ENCODE results near the gene TEX22. TPM values are rescaled to one million over a fixed set of nuclear protein-coding genes. Genes with fewer than 3 reads are reported as not detected.

The TEX22 gene
- total RNA-seq, 1 experiment from 2014 or later: 0.67 TPM

DNA sequence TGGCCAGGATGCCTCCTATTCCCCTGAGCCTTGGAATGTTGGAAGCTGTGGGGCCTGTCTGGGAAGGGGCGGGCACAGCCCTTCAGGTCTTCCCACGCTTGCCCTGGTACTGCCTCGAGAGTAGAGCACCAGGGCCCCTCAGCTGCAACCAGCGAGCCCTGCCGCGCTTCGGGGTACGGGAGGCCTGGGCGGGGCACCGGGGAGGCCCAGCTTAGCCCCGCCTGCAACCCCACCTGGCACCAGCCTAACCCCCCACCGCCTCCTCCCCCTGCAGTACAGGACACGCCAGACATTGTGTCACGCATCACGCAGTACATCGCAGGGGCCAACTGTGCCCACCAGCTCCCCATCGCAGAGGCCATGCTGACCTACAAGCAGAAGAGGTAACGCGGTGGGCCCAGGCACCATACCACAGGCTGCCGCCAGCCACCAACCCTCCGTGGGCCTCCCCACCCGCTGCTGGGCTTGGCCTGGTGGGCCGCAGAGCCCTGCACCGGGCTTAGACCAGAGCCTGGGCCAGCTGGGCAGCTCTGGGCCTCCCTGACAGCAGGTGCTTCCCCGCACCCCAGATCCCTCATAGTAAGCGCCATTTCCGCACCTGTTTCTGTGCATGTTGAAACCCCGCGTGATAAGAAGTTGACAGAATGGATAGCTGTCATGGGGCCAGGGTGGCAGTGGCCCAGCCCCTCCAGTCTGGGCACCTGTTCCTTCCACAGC, 13.6 kb upstream of the TEX22 start:
- Histone ChIP-seq H4K20me1 (ENCODE audit: insufficient read depth, low read depth, low read length) (0 out of 2 replicates have a peak, but pooled peaks cover 9% of the 10 kb centered on the region), H3K79me2 (ENCODE audit: low read length) (no peaks in the 10 kb centered on the region), H3K4me3 (ENCODE audit: low read length) (no peak overlapping the region)

DNA sequence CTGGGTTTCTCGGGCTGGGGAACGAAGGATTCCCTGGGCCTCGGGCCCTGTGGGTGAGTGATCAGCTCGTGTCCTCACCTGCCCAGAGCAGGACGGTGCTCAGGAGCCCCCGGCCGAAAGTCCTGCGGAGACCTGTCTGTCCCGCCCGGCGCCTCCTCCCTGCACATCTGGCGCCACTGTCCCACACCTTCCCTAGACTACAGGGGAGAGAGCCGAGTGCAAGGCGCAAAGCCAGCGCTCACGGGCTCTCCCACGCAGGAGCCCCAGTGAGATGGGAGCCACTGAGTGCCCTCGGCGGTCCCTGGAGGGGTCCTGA, 13.1 kb upstream of the TEX22 start:
- H3K4me3 ChIP-seq (ENCODE audit: low read length): no peak overlapping the region
- no peaks in the 10 kb centered on the region for H3K9me2 ChIP-seq (replicated peaks; ENCODE audit: insufficient read depth, low read length)
- H3K9ac ChIP-seq (ENCODE audit: low read length): no peak overlapping the region
- no peaks in the 10 kb centered on the region for H3K27me3 ChIP-seq (ENCODE audit: low read length)
- H3K9me3 ChIP-seq (ENCODE audit: low read length): no peaks in the 10 kb centered on the region
- no peak overlapping the region for H3K4me2 ChIP-seq (ENCODE audit: low read depth, low read length, poor library complexity, severe bottlenecking)
- H2AFZ ChIP-seq (ENCODE audit: low read length): no peak overlapping the region
- H3K4me1 ChIP-seq (ENCODE audit: low read length): 0 out of 2 replicates have a peak, but pooled peaks cover 2% of the 10 kb centered on the region
- no peaks in the 10 kb centered on the region for H3K36me3 ChIP-seq (ENCODE audit: insufficient read depth, low read length)
- H3K27ac ChIP-seq (ENCODE audit: low read length): no peak overlapping the region
- H4K20me1 ChIP-seq (ENCODE audit: insufficient read depth, low read depth, low read length): 0 out of 2 replicates have a peak, but pooled peaks cover 9% of the 10 kb centered on the region
- no peaks in the 10 kb centered on the region for H3K79me2 ChIP-seq (ENCODE audit: low read length)
- no peak for DNase-seq

More for the DNA sequence above, 13.6 kb upstream of the TEX22 start:
- DNase-seq: no peak
- Histone ChIP-seq H3K36me3 (ENCODE audit: insufficient read depth, low read length) (no peaks in the 10 kb centered on the region), H2AFZ (ENCODE audit: low read length) (no peak overlapping the region), H3K4me2 (ENCODE audit: low read depth, low read length, poor library complexity, severe bottlenecking) (no peak overlapping the region), H3K27me3 (ENCODE audit: low read length) (no peaks in the 10 kb centered on the region), H3K4me1 (ENCODE audit: low read length) (no peaks in the 10 kb centered on the region), H3K9ac (ENCODE audit: low read length) (no peak overlapping the region), H3K27ac (ENCODE audit: low read length) (no peak overlapping the region), H3K9me2 (replicated peaks; ENCODE audit: insufficient read depth, low read length) (no peaks in the 10 kb centered on the region), H3K9me3 (ENCODE audit: low read length) (no peaks in the 10 kb centered on the region)

DNA sequence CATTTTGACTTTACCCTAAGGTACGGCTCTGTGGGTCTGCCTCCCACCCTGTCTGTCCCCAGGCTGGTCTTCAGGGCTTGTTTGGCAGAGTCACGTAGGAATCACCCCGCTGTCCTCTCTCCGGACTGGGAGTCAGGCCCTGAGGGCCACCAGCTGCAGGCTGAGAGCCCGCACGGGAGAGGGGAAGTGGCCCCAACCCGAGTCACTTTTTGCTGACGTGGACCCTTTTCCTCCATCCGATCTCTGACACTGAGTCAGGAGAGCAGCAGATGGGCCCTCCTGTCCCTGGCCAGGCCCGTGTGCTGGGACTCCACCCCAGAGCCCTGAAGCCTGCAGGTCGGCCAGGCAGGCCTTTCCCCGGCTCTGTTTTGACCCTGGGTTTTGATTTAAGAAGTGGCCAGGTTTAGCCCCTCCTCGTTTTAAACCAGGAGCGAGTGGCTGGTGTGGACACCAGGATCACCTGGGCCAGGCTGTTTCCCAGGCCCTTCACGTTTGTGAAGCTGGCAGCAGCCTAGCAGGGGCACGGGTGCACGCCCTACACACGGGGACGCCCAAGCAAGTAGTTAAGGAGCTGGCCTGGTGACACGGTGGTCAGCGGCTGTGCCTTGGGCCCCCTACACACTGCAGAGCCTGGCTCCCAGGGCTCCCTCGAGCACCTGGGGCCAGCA, 12.5 kb upstream of the TEX22 start:
- no peaks in the 10 kb centered on the region for H3K9me2 ChIP-seq (replicated peaks; ENCODE audit: insufficient read depth, low read length)
- H3K9me3 ChIP-seq (ENCODE audit: low read length): no peaks in the 10 kb centered on the region
- no peak overlapping the region for H3K4me3 ChIP-seq (ENCODE audit: low read length)
- no peaks in the 10 kb centered on the region for H3K79me2 ChIP-seq (ENCODE audit: low read length)
- H3K36me3 ChIP-seq (ENCODE audit: insufficient read depth, low read length): no peaks in the 10 kb centered on the region
- DNase-seq: no peak
- no peak overlapping the region for H3K4me2 ChIP-seq (ENCODE audit: low read depth, low read length, poor library complexity, severe bottlenecking)
- no peak overlapping the region for H3K9ac ChIP-seq (ENCODE audit: low read length)
- no peaks in the 10 kb centered on the region for H3K27me3 ChIP-seq (ENCODE audit: low read length)
- 0 out of 2 replicates have a peak, but pooled peaks cover 2% of the 10 kb centered on the region for H3K4me1 ChIP-seq (ENCODE audit: low read length)
- no peak overlapping the region for H3K27ac ChIP-seq (ENCODE audit: low read length)
- H2AFZ ChIP-seq (ENCODE audit: low read length): no peak overlapping the region
- 0 out of 2 replicates have a peak, but pooled peaks cover 9% of the 10 kb centered on the region for H4K20me1 ChIP-seq (ENCODE audit: insufficient read depth, low read depth, low read length)

DNA sequence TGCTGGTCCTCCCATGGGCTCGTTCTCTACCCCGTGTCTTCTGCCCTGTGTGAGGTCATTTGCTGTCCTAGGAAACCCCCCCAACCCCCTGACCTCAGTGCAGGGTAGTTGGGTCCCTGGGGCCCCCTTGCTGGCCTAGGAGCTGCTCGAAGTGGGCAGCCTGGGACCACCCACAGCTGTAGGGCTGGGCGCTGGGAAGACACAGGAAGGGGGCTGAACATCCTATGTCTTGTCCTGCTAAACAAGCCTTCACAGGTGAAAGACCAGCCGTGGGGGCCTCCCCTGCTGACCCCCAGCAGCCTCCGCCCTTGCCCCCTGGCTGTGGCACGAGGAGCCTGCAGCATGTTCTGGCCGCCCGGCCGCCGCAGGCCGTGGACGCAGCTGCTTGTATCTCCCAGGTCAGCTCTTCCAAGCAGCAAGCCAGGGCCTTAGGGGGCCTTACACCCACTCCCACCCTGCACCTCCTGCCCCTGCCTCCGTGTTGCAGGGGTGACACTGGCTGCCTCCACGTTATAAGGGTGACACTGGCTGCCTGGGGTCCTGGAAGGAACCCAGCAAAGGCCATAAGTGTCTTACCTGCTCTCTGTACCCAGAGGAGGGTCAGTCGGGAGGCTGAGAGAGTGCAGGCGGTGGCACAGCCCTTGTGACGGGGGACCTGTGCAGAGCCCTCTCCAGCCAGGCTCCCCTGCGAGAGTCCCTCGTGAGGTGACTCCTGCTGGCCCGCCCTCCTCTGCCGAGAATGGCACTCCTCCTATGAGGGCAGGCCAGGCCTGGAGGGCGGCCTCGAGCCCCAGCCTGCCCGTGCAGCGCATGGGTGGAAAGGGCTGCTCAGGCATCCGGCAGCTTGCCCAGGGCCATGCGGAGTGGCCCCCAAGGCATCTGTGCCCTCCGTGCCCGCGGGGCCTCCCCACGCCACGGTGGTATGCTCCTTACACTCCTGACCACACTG, 11.5 kb upstream of the TEX22 start:
- no peaks in the 10 kb centered on the region for H3K9me3 ChIP-seq (ENCODE audit: low read length)
- no peaks in the 10 kb centered on the region for H3K9me2 ChIP-seq (replicated peaks; ENCODE audit: insufficient read depth, low read length)
- no peak overlapping the region for H3K9ac ChIP-seq (ENCODE audit: low read length)
- no peak overlapping the region for H3K27ac ChIP-seq (ENCODE audit: low read length)
- H4K20me1 ChIP-seq (ENCODE audit: insufficient read depth, low read depth, low read length): 0 out of 2 replicates have a peak, but pooled peaks cover 9% of the 10 kb centered on the region
- H3K27me3 ChIP-seq (ENCODE audit: low read length): no peaks in the 10 kb centered on the region
- no peak overlapping the region for H3K4me2 ChIP-seq (ENCODE audit: low read depth, low read length, poor library complexity, severe bottlenecking)
- no peaks in the 10 kb centered on the region for H3K79me2 ChIP-seq (ENCODE audit: low read length)
- H3K4me3 ChIP-seq (ENCODE audit: low read length): no peak overlapping the region
- 0 out of 2 replicates have a peak, but pooled peaks cover 2% of the 10 kb centered on the region for H3K4me1 ChIP-seq (ENCODE audit: low read length)
- no peak for DNase-seq
- no peak overlapping the region for H2AFZ ChIP-seq (ENCODE audit: low read length)
- no peaks in the 10 kb centered on the region for H3K36me3 ChIP-seq (ENCODE audit: insufficient read depth, low read length)

DNA sequence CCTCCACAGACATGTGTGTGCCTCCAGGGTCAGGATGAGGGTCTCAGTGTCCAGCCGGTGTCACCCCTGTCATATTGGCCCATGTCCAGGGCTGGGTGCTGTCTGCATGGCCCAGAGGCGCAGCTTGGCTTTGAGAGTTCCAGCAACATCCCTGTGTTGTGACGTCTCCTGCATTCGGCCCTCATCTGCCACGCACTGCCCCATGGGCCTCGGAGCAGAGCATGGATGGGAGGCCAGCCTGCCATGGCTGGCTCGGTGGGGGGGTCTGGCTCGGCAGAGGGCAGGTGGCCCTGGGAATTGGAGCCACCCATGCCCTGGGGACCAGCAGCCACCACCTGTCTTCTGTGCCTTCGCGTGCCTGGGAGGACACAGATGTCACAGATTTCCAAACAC, 10.8 kb upstream of the TEX22 start:
- no peak overlapping the region for H3K4me2 ChIP-seq (ENCODE audit: low read depth, low read length, poor library complexity, severe bottlenecking)
- DNase-seq: no peak
- no peaks in the 10 kb centered on the region for H3K9me2 ChIP-seq (replicated peaks; ENCODE audit: insufficient read depth, low read length)
- H4K20me1 ChIP-seq (ENCODE audit: insufficient read depth, low read depth, low read length): 0 out of 2 replicates have a peak, but pooled peaks cover 9% of the 10 kb centered on the region
- no peak overlapping the region for H2AFZ ChIP-seq (ENCODE audit: low read length)
- no peak overlapping the region for H3K27ac ChIP-seq (ENCODE audit: low read length)
- no peak overlapping the region for H3K4me3 ChIP-seq (ENCODE audit: low read length)
- no peaks in the 10 kb centered on the region for H3K36me3 ChIP-seq (ENCODE audit: insufficient read depth, low read length)
- H3K27me3 ChIP-seq (ENCODE audit: low read length): no peaks in the 10 kb centered on the region
- no peaks in the 10 kb centered on the region for H3K79me2 ChIP-seq (ENCODE audit: low read length)
- 0 out of 2 replicates have a peak, but pooled peaks cover 2% of the 10 kb centered on the region for H3K4me1 ChIP-seq (ENCODE audit: low read length)
- H3K9ac ChIP-seq (ENCODE audit: low read length): no peak overlapping the region
- no peaks in the 10 kb centered on the region for H3K9me3 ChIP-seq (ENCODE audit: low read length)

DNA sequence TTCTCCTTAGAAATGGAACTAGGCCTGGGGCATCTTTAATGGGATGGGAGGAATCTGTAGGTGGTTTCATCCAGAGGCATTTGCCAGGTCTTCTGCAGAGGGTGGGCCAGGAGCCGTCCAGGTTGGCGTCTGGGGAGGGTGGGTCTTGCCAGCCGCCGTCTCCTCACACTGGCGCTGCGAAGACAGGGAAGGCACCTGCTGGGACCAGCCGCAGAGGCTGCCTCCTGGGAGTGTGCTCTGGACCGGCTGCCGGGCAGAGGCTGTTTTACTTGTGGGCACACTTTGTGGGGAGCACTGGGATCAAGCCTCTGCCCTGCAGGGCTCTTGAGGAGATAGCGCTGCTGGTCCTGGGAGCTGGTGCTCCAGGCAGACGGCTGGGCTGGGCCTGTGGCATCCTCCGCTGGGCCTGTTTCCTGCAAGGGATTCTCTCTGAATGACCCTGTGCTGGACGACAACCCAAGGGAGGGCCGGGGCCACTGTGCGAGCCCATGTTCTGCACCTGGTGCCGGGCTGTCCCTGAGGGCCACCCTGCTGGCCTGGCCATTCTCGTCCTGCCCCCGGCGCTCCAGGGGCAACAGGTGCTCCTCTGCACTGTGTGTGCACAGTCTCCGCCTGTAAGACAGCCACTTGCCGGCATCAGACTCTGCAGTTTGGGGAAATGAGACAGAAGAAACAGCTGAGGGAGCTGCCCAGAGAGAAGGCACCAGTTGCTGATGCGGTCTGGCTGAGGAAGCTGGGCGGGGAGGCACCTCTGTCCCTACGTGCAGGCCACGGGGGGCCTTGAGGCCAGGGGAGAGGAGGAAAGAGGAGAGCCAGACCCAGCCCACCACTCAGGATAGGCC, 10.0 kb upstream of the TEX22 start:
- Histone ChIP-seq H3K4me2 (ENCODE audit: low read depth, low read length, poor library complexity, severe bottlenecking) (no peak overlapping the region), H3K27ac (ENCODE audit: low read length) (no peak overlapping the region), H3K9ac (ENCODE audit: low read length) (no peak overlapping the region)

DNA sequence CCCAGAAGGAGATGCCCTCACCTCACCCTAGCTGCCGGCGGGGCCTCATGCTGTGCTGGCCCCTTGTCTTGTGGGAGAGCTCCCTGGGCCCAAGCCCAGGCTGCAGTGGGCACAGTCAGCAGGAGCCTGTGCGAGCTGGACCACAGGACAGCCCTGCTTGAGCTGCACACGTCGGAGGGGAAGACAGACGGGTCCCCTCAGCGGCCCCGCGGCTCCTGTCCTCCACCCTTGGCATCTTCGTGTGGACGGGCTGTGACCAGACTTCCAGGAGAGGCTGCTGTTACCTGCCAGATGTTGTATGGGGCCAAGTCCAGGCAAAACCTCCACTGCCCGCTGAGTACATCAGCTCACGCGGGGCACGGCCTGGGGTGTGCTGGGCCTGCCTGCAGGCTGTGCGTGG, 9.4 kb upstream of the TEX22 start:
- H3K4me2 ChIP-seq (ENCODE audit: low read depth, low read length, poor library complexity, severe bottlenecking): no peak overlapping the region
- H3K27ac ChIP-seq (ENCODE audit: low read length): no peak overlapping the region
- H3K36me3 ChIP-seq (ENCODE audit: insufficient read depth, low read length): no peaks in the 10 kb centered on the region
- no peaks in the 10 kb centered on the region for H3K27me3 ChIP-seq (ENCODE audit: low read length)
- 0 out of 2 replicates have a peak, but pooled peaks cover 9% of the 10 kb centered on the region for H4K20me1 ChIP-seq (ENCODE audit: insufficient read depth, low read depth, low read length)
- no peaks in the 10 kb centered on the region for H3K9me2 ChIP-seq (replicated peaks; ENCODE audit: insufficient read depth, low read length)
- DNase-seq: no peak
- H3K9ac ChIP-seq (ENCODE audit: low read length): no peak overlapping the region
- 0 out of 2 replicates have a peak, but pooled peaks cover 2% of the 10 kb centered on the region for H3K4me1 ChIP-seq (ENCODE audit: low read length)
- no peaks in the 10 kb centered on the region for H3K79me2 ChIP-seq (ENCODE audit: low read length)
- no peaks in the 10 kb centered on the region for H3K9me3 ChIP-seq (ENCODE audit: low read length)
- H2AFZ ChIP-seq (ENCODE audit: low read length): no peak overlapping the region
- H3K4me3 ChIP-seq (ENCODE audit: low read length): no peak overlapping the region

More for the DNA sequence above, 10.0 kb upstream of the TEX22 start:
- Histone ChIP-seq H3K4me1 (ENCODE audit: low read length) (0 out of 2 replicates have a peak, but pooled peaks cover 2% of the 10 kb centered on the region), H3K9me3 (ENCODE audit: low read length) (no peaks in the 10 kb centered on the region), H3K36me3 (ENCODE audit: insufficient read depth, low read length) (no peaks in the 10 kb centered on the region), H3K4me3 (ENCODE audit: low read length) (no peak overlapping the region), H4K20me1 (ENCODE audit: insufficient read depth, low read depth, low read length) (0 out of 2 replicates have a peak, but pooled peaks cover 9% of the 10 kb centered on the region), H3K79me2 (ENCODE audit: low read length) (no peaks in the 10 kb centered on the region), H3K9me2 (replicated peaks; ENCODE audit: insufficient read depth, low read length) (no peaks in the 10 kb centered on the region), H3K27me3 (ENCODE audit: low read length) (no peaks in the 10 kb centered on the region), H2AFZ (ENCODE audit: low read length) (no peak overlapping the region)
- DNase-seq: no peak
